Measurements from ENCODE around the gene RNF220. TPM values are rescaled to one million over a fixed set of nuclear protein-coding genes. Genes with fewer than 3 reads are reported as not detected.

Gene RNF220
- total RNA-seq: 10 to 100 TPM; 84.8 to 95.2 TPM
- 92.6 to 145 reads per million in 2 donors for total RNA-seq

DNA sequence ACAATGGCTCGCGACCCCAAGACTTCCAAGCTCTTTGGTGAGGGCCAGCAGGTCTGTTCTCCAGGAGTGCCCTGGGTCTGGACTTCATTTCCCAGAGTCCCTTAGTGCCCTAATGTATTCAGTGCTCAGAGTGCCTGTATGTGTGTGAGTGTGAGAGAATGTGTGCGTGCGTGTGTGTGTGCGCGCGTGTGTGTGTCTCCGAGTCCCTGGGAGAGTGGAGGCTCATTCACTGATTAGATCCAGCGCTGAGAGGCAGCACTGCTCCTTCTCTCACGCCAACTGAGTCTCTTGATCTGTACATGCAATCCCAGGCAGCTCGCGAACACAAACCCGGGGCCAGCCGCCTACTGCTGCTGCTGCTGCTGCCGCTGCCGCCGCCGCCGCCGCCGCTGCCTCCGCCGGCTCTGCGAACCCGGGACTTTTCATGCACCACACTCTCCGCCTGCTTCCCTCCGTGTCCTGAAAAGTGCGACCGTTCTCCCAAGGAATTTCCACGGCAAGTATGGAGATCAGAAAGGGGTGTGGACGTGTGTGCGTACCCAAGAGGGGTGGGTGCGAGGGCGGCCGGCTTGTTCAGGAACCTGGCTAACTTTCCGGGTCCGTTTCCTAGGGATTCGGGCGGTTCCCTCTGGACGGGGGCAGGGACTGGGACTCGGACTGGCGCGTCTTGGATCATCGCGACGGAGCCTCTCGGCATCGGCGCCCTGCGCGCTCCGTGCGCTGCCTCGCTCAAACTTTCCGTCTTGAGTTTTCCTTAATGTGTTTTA lies at the start of gene RNF220:
TSS of gene RNF220 (plus strand) at position 225 of the 767 bp plus-strand sequence.
- no peak within 1 kb of the TSS for H3K27ac Mint-ChIP-seq
- peaks cover 17% of the 10 kb centered on the region for H3K4me1 Mint-ChIP-seq
- H3K4me3 Mint-ChIP-seq: peak within 1 kb of the TSS; percentile 94
- no peaks in the 10 kb centered on the region for H3K9me3 ChIP-seq (ENCODE audit: control insufficient read depth, low read length, poor library complexity, severe bottlenecking)
- H3K36me3 Mint-ChIP-seq (ENCODE audit: low read depth): peaks cover 6% of the 10 kb centered on the region
- ATAC-seq (peak; percentile 60), DNase-seq (no peak)
- H3K27me3 Mint-ChIP-seq: peaks cover 45% of the 10 kb centered on the region

DNA sequence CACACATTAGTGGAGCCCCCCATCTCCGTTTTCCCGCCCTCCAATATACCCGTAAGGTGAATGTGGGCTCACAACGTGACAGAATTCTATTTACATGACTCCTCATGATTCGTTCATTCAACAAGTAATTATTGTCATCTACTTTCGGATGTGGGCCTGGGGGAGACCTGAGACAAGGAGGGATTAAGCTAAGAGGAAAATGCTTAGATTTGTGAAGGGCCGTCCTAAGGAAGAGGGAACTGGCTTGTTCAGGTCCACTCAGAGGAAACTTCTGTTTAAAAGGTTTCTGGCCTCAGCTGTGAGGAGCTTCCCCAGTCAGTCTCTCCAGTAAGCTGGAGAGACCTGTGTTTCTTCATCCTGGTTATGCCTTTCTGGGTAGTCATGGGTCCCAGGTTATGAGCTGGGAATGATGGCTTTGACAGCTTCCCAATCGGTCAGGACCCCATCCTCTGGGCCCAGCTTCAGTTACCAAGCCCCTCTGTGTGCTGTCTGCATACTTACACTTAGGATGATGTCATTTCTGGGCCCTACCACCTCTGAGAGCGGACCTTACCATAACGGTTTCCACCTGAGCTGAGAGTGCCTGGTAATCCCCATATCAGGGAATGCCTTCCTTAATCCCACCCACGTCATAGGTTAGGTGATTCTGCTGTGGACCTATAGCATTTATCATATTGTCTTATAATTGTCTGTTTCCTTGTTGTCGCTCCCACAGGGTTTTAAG lies 49.3 kb upstream of the RNF220 start:
- Mint-ChIP-seq H3K27me3 (no peaks in the 10 kb centered on the region), H3K36me3 (ENCODE audit: low read depth) (no peaks in the 10 kb centered on the region), H3K4me3 (peak overlapping the region; percentile 96), H3K27ac (peak overlapping the region; percentile 53), H3K4me1 (peaks cover 26% of the 10 kb centered on the region)
- no peaks in the 10 kb centered on the region for H3K9me3 ChIP-seq (ENCODE audit: control insufficient read depth, low read length, poor library complexity, severe bottlenecking)
- ATAC-seq (no peak), DNase-seq (no peak)

DNA sequence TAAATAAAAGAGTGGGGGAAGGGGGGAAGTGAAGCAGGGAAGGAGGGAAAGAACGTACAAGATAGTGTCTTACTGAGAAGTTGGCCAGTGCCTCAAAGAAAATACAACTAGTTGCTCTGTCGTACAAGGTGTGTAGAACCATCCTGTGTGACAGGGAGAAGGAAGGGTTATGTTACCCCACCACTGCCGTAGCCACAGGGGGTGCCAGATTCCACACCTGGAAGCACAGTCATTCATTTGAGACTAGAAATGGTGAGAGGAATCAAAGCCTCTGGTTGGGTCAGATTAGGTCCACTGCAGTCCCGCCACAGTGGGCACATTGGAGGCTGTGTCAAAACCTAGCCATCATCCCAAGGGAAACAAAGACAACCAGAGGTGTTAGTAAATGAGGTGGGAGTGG lies 47.3 kb upstream of the RNF220 start:
- no peaks in the 10 kb centered on the region for H3K9me3 ChIP-seq (ENCODE audit: control insufficient read depth, low read length, poor library complexity, severe bottlenecking)
- no peak overlapping the region for H3K4me3 Mint-ChIP-seq
- H3K36me3 Mint-ChIP-seq (ENCODE audit: low read depth): no peaks in the 10 kb centered on the region
- peaks cover 21% of the 10 kb centered on the region for H3K4me1 Mint-ChIP-seq
- no peak for DNase-seq
- H3K27me3 Mint-ChIP-seq: peaks cover 3% of the 10 kb centered on the region
- ATAC-seq: no peak
- no peak overlapping the region for H3K27ac Mint-ChIP-seq

DNA sequence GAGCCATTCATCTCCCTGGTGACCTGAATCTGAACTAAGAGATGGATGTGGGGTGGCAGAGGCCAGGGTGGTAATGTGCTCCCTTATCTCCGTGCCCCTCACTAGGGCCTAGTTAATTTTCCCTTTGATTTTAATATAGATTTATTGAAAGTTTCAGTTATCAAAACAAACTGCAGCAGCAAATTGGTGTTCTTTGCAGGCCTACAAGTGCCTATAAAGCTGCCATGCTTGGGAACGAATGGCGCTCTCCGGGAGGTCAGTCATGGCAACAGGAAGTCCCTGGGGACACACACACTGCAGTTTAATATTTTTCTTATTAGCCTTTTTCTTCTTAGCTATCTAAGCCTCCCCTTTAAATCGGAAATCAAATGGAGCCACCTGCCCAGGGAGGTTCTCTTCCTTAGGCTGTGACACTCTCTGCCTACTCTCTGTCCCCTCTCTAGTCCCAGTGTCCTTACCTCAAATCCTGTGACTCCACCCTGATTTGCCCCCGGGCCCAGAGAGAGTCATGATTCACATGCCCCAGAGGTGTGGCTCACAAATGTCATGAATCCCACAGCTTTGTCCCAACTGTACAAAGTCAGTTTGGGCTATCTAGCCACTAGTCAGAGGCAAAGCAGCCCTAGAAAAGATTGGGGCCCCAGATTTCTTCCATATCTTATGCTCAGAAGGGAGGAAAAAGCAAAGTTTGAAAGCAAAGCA lies 45.7 kb upstream of the RNF220 start:
- H3K4me1 Mint-ChIP-seq: peaks cover 9% of the 10 kb centered on the region
- no peaks in the 10 kb centered on the region for H3K9me3 ChIP-seq (ENCODE audit: control insufficient read depth, low read length, poor library complexity, severe bottlenecking)
- no peak for DNase-seq
- no peak for ATAC-seq
- H3K4me3 Mint-ChIP-seq: no peak overlapping the region
- H3K27ac Mint-ChIP-seq: no peak overlapping the region
- peaks cover 16% of the 10 kb centered on the region for H3K27me3 Mint-ChIP-seq
- H3K36me3 Mint-ChIP-seq (ENCODE audit: low read depth): peaks cover 5% of the 10 kb centered on the region

DNA sequence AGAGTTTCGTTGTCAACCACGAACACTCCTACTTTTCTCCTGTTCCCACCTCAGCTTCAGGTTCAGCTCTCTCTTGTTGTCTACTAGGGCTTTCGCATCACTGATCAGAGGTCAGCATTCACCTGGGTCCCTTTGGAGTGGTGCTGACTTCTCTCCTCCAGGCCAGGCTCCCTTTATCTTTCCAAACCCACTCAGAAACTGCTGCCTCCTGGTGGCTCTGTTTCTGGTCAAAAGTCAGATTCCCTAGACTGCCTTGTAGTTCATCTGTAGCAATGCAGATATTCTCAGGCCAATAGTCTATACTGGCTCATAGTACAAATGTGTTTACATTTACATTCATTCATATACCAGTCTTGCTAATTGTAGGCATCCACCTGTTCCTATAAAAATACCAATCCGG lies 43.6 kb upstream of the RNF220 start:
- Mint-ChIP-seq H3K4me3 (no peak overlapping the region), H3K4me1 (no peaks in the 10 kb centered on the region), H3K27me3 (peaks cover 22% of the 10 kb centered on the region), H3K27ac (no peak overlapping the region), H3K36me3 (ENCODE audit: low read depth) (peaks cover 5% of the 10 kb centered on the region)
- no peak for ATAC-seq
- DNase-seq: no peak
- H3K9me3 ChIP-seq (ENCODE audit: control insufficient read depth, low read length, poor library complexity, severe bottlenecking): no peaks in the 10 kb centered on the region

DNA sequence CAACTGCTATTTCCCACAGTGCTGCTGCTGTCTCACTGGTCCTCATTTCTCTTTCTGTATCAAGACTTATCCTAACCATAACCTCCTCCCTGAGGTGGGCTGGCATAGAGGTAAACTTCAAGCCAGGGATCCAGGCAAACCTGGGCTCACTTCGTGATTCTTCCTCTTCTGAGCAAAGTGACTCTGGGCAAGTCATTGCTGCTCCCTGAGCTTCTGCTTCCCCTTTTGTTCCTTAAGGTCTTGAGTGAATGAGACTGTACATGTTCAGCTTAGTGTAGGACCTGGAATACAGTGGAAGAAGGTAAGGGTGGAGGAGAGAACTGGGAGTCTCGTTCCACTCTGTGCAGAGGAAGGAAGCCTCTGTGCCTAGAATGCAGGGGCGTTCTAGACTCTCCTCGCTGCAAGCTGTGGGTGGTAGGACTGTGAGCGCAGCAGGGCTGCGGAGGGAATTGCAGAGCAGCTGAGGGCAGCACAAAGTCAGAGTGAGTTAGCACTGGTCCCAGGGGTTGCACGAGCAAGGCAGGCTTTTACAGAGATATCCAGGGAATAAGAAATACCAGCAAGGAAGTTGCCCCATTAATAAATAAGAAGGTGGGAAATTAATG lies 38.6 kb upstream of the RNF220 start:
- Mint-ChIP-seq H3K27ac (no peak overlapping the region), H3K27me3 (peaks cover 46% of the 10 kb centered on the region), H3K4me1 (peaks cover 2% of the 10 kb centered on the region), H3K4me3 (no peak overlapping the region), H3K36me3 (ENCODE audit: low read depth) (peaks cover 12% of the 10 kb centered on the region)
- DNase-seq (no peak), ATAC-seq (no peak)
- no peaks in the 10 kb centered on the region for H3K9me3 ChIP-seq (ENCODE audit: control insufficient read depth, low read length, poor library complexity, severe bottlenecking)

DNA sequence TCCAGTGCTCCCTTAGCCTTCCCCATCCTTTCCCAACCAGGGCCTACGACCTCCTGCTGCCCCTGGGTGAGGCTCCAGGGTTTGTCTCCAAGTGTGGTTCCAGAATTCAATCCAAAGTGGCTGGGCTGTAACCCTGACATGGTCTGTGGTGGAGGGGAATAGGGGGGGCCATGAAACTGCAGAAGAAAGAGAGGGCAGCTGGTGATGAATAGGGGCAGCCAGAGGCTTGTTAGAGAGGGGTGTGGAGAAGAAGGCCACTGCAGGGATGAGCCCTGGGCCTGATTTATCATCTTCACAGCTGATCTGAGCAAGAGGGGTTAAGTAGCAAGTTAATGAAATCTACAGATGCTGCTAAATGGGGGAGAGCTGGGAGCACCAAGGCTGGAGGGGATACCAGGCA lies 37.1 kb upstream of the RNF220 start:
- Mint-ChIP-seq H3K4me3 (no peak overlapping the region), H3K36me3 (ENCODE audit: low read depth) (peaks cover 10% of the 10 kb centered on the region), H3K27ac (peak overlapping the region; percentile 14), H3K27me3 (peaks cover 40% of the 10 kb centered on the region), H3K4me1 (peaks cover 2% of the 10 kb centered on the region)
- H3K9me3 ChIP-seq (ENCODE audit: control insufficient read depth, low read length, poor library complexity, severe bottlenecking): no peaks in the 10 kb centered on the region
- DNase-seq: no peak
- ATAC-seq: no peak

DNA sequence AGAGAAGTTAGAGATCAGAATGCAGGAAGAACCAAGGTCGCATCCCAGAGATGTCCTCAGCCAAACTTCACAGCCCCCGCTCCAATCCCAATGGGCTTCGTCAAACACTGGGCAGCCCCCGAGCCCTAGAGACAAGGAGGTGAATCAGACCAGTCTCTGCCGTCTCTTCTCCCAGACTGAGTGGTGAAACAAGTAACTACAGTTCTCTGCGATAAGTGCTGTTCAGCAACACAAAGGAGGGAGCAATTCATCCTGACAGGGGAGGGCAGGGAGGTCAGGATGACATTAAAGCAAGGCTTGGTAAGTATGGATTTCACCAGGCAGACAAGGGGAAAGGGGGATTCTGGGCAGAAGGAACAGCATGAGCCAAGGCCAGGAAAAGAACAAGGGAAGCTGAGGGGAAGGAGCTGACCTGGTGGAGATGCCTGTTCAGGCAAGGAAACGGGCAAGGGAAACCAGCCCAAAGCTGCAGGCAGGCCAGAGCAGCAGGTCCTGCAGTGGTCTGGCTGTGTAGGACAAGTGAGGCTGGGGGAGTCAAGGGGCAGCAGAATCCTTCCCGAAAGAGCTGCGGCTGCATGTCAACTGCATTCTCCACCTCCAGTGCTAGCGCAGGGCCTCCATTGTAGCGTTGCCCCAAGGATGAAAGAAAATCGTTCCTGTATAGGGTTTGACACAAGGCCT lies 36.4 kb upstream of the RNF220 start:
- Mint-ChIP-seq H3K4me3 (no peak overlapping the region), H3K36me3 (ENCODE audit: low read depth) (peaks cover 8% of the 10 kb centered on the region), H3K27me3 (peaks cover 34% of the 10 kb centered on the region), H3K27ac (no peak overlapping the region), H3K4me1 (peaks cover 2% of the 10 kb centered on the region)
- no peak for ATAC-seq
- DNase-seq: no peak
- no peaks in the 10 kb centered on the region for H3K9me3 ChIP-seq (ENCODE audit: control insufficient read depth, low read length, poor library complexity, severe bottlenecking)

DNA sequence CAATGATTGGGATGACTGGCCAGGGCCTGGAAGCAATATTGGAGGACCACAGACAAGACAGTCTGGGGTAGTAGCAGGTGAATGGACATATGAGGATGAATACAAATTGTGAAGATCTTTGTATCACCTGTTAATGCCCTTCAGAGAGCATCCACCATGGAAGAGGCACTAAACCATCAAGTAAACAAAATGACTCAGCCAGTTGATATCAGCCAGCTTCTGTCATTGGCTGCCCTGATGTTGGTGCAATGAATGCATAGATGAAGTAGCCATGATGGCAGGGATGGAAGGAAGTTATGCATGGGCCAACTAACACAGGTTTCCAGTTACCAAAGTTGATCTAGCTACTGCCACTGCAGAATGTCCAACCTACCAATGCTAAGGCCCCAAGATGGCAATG lies 33.8 kb upstream of the RNF220 start:
- Mint-ChIP-seq H3K27me3 (peaks cover 27% of the 10 kb centered on the region), H3K4me3 (no peak overlapping the region), H3K27ac (no peak overlapping the region), H3K4me1 (peaks cover 2% of the 10 kb centered on the region), H3K36me3 (ENCODE audit: low read depth) (peaks cover 11% of the 10 kb centered on the region)
- DNase-seq: no peak
- H3K9me3 ChIP-seq (ENCODE audit: control insufficient read depth, low read length, poor library complexity, severe bottlenecking): no peaks in the 10 kb centered on the region
- no peak for ATAC-seq

DNA sequence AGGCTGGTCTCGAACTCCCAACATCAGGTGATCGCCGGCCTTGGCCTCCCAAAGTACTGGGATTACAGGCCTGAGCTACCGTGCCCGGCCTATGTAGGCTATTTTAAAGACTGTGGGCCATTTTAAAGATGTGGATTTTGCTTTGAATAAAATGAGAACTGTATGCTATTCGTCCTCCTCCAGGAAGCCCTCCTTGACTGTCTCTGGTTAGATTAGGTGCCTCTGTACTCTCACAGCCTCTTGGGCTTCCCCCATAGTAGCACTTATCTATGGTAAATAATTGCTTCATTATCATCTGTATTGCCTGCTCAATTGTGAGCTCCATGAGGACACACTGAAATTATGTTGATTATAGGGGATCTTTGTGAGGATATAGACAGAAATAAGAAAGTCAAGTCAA lies 29.5 kb upstream of the RNF220 start:
- no peak for DNase-seq
- H3K9me3 ChIP-seq (ENCODE audit: control insufficient read depth, low read length, poor library complexity, severe bottlenecking): no peaks in the 10 kb centered on the region
- H3K27ac Mint-ChIP-seq: no peak overlapping the region
- peaks cover 4% of the 10 kb centered on the region for H3K36me3 Mint-ChIP-seq (ENCODE audit: low read depth)
- peaks cover 7% of the 10 kb centered on the region for H3K27me3 Mint-ChIP-seq
- no peaks in the 10 kb centered on the region for H3K4me1 Mint-ChIP-seq
- ATAC-seq: no peak
- H3K4me3 Mint-ChIP-seq: no peak overlapping the region

DNA sequence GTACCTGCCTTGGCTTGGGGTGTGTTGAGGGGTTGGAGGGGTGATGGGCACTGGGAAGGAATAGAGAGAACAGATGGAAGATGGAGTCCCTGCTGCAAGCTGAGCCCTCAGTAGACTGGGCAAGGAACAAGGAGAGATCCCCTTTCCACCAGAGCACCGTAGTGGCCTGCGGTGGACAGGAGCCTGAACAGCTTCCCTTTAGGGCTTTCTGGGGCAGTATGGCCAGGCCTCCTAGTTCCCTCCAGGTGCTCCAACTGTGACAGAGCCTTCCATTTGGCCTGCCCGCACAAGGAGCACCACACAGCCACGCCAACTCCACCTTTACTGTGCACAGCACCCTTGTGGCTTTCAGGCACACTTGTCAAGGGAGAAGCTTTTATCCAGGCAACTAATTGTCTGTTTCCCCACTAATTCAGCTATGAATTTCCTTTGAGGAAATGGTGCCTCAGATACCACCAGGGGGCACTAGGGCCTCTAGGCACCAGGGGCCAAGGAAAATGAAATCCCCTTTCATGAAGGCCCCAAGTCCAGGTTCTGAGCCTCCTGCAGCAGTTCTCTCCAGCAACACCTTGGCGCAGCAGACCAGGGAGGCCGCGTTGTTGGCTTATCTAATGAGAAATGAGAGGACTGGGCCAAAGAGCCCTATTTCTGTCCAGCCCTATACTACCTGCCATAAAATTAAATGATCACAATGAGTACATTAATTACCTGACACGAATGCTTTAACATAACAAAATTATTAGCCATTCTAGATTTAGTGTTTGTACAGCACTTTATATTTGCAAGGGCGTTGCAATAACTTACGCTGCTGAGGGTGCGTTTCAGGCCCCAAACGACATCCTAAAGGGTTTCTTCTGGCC lies 26.9 kb upstream of the RNF220 start:
- DNase-seq: peak in 2 of 3 donors; percentile 19 to 21
- H3K9me3 ChIP-seq (ENCODE audit: control insufficient read depth, low read length, poor library complexity, severe bottlenecking): no peaks in the 10 kb centered on the region
- no peak overlapping the region for H3K4me3 Mint-ChIP-seq
- H3K36me3 Mint-ChIP-seq (ENCODE audit: low read depth): peaks cover 4% of the 10 kb centered on the region
- H3K27ac Mint-ChIP-seq: no peak overlapping the region
- no peaks in the 10 kb centered on the region for H3K4me1 Mint-ChIP-seq
- ATAC-seq: no peak
- H3K27me3 Mint-ChIP-seq: peaks cover 7% of the 10 kb centered on the region

DNA sequence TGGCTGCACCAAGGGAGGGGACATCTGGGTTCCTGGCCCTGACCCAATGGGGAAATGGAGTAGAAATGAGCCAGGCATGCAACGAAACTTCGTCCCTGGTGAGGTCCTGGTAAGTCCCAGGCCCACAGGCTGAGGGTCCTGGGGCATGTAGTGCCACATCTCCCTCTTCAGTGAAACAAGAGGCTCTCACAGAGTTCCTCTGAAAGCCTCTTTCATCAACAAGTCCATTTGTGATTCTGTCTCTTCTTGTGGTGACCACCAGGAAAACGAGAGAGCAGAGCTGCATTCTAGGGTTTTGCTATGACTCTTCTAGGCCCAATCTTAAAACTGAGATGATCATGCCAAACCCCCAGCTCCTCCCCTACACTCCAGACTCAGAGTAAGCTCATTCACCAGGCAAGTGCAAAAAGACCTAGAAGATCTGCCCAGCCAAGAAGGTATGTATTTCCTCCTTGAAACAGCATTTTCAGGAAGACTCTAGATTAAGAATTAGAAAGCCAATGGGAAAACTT lies 24.3 kb upstream of the RNF220 start:
- Mint-ChIP-seq H3K4me3 (no peak overlapping the region), H3K36me3 (ENCODE audit: low read depth) (no peaks in the 10 kb centered on the region), H3K27ac (no peak overlapping the region), H3K4me1 (no peaks in the 10 kb centered on the region), H3K27me3 (peaks cover 7% of the 10 kb centered on the region)
- H3K9me3 ChIP-seq (ENCODE audit: control insufficient read depth, low read length, poor library complexity, severe bottlenecking): no peaks in the 10 kb centered on the region
- ATAC-seq: no peak
- DNase-seq: no peak

All from T-helper 17 cell (primary cell).